ENCODE measurements around the gene PMF1.

DNA sequence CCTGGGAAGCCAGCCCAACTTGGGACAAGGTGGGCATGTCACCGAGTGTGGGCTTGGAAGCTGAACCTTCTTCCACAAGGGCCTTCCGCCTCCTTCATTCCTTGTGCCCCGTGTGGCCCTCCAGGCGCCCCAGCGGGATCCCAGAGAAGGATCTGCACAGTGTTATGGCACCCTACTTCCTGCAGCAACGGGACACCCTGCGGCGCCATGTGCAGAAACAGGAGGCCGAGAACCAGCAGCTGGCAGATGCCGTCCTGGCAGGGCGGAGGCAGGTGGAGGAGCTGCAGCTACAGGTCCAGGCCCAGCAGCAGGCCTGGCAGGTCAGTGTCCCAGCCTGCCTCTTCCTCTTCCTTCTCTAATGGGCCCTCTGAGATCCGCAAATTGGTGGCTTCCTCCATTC is 23.4 kb downstream of the PMF1 start:
- TF ChIP-seq, protein P1, sequence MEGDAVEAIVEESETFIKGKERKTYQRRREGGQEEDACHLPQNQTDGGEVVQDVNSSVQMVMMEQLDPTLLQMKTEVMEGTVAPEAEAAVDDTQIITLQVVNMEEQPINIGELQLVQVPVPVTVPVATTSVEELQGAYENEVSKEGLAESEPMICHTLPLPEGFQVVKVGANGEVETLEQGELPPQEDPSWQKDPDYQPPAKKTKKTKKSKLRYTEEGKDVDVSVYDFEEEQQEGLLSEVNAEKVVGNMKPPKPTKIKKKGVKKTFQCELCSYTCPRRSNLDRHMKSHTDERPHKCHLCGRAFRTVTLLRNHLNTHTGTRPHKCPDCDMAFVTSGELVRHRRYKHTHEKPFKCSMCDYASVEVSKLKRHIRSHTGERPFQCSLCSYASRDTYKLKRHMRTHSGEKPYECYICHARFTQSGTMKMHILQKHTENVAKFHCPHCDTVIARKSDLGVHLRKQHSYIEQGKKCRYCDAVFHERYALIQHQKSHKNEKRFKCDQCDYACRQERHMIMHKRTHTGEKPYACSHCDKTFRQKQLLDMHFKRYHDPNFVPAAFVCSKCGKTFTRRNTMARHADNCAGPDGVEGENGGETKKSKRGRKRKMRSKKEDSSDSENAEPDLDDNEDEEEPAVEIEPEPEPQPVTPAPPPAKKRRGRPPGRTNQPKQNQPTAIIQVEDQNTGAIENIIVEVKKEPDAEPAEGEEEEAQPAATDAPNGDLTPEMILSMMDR (conservative IDR thresholded peaks at IDR 0.05) = no peak
- TF ChIP-seq EZH2 (IDR thresholded peaks at IDR 0.05; ENCODE audit: low read depth) = no peak
